ENCODE data around the gene APOBEC3H.

The APOBEC3H gene

GRCh38 chr22:39134366-39135091 is 37.5 kb downstream of the APOBEC3H start:
- no peak overlapping the region for H3K4me3 ChIP-seq (ENCODE audit: low read depth, low read length)
- DNase-seq (ENCODE audit: low read depth) = no peak
- no peak for TF ChIP-seq CTCF (IDR thresholded peaks at IDR 0.05; ENCODE audit: low read depth, low read length, missing control alignments)

- TF ChIP-seq CTCF (IDR thresholded peaks at IDR 0.05; ENCODE audit: low read depth, low read length, missing control alignments) = peak; percentile 77
- DNase-seq (ENCODE audit: low read depth) = no peak
- H3K4me3 ChIP-seq (ENCODE audit: low read depth, low read length) = no peak overlapping the region
Measured at GRCh38 chr22:39135092-39135896, 38.2 kb downstream of the APOBEC3H start.

- DNase-seq (ENCODE audit: low read depth) = no peak
- no peak for TF ChIP-seq CTCF (IDR thresholded peaks at IDR 0.05; ENCODE audit: low read depth, low read length, missing control alignments)
- no peak overlapping the region for H3K4me3 ChIP-seq (ENCODE audit: low read depth, low read length)
Measured at GRCh38 chr22:39136317-39136716, 39.3 kb downstream of the APOBEC3H start.

- TF ChIP-seq CTCF (IDR thresholded peaks at IDR 0.05; ENCODE audit: low read depth, low read length, missing control alignments) = no peak
- H3K4me3 ChIP-seq (ENCODE audit: low read depth, low read length) = no peak overlapping the region
- DNase-seq (ENCODE audit: low read depth) = no peak
Measured at GRCh38 chr22:39138357-39138997, 41.4 kb downstream of the APOBEC3H start.

GRCh38 chr22:39139933-39140332 is 42.9 kb downstream of the APOBEC3H start:
- DNase-seq (ENCODE audit: low read depth) = no peak
- H3K4me3 ChIP-seq (ENCODE audit: low read depth, low read length) = no peak overlapping the region
- no peak for TF ChIP-seq CTCF (IDR thresholded peaks at IDR 0.05; ENCODE audit: low read depth, low read length, missing control alignments)

- H3K4me3 ChIP-seq (ENCODE audit: low read depth, low read length) = no peak overlapping the region
- TF ChIP-seq CTCF (IDR thresholded peaks at IDR 0.05; ENCODE audit: low read depth, low read length, missing control alignments) = no peak
- DNase-seq (ENCODE audit: low read depth) = no peak
Measured at GRCh38 chr22:39142088-39142680, 45.1 kb downstream of the APOBEC3H start.

Data from GM12864 (cell line).